DND-41 (cell line): Measurements from ENCODE around the gene GFY.

Experiments
- ATAC-seq: fragments of 200-7000 bp; cut with Tn5 transposase; 3 replicates; pipeline ENCODE4 v1.9.1; 2021; ENCODE audit warnings: low read depth; ENCODE audit not compliant: insufficient read depth
- DNase-seq: peaks from one replicate; pipeline ENCODE4 v3.0.0-alpha.2; 2020
- H2AFZ ChIP-seq: 2 replicates; pipeline ENCODE4 v1.6.0; 2012; ENCODE audit warnings: low read depth, low read length
- H3K27ac ChIP-seq: 2 replicates; pipeline ENCODE4 v1.5.1; 2012; ENCODE audit warnings: low read length, inconsistent platforms
- H3K27me3 ChIP-seq: fragments of 200-600 bp; sonication (generic); 2 replicates; pipeline ENCODE4 v1.6.0; 2012; ENCODE audit warnings: low read length, mild to moderate bottlenecking, inconsistent platforms; ENCODE audit not compliant: insufficient read depth, poor library complexity
- H3K36me3 ChIP-seq: 2 replicates; pipeline ENCODE4 v1.5.1; 2012; ENCODE audit warnings: low read length, inconsistent platforms; ENCODE audit not compliant: insufficient read depth
- H3K4me1 ChIP-seq: 2 replicates; pipeline ENCODE4 v1.5.1; 2012; ENCODE audit warnings: mild to moderate bottlenecking, low read length; ENCODE audit not compliant: insufficient read depth
- H3K4me2 ChIP-seq: 2 replicates; pipeline ENCODE4 v1.6.0; 2012; ENCODE audit warnings: mild to moderate bottlenecking, moderate library complexity, low read length, inconsistent platforms; ENCODE audit not compliant: insufficient read depth
- H3K4me3 ChIP-seq, 2 experiments: fragments of 200-600 bp in 1 of 2; shearing (Covaris generic) in 1 of 2; 2 replicates each; pipeline ENCODE4 v1.5.1; 2012 to 2016; ENCODE audit warnings: inconsistent platforms in 2 of 2, low read length in 2 of 2, mild to moderate bottlenecking in 2 of 2, low read depth in 1 of 2, moderate library complexity in 1 of 2
- H3K79me2 ChIP-seq: 2 replicates; pipeline ENCODE4 v1.6.0; 2012; ENCODE audit warnings: low read length, inconsistent platforms; ENCODE audit not compliant: insufficient read depth
- H3K9ac ChIP-seq: 2 replicates; pipeline ENCODE4 v1.6.0; 2012; ENCODE audit warnings: low read depth, mild to moderate bottlenecking, inconsistent platforms, low read length, moderate library complexity
- H3K9me3 ChIP-seq: 2 replicates; pipeline ENCODE4 v1.5.1; 2012; ENCODE audit warnings: low read length, moderate library complexity, mild to moderate bottlenecking, inconsistent platforms; ENCODE audit not compliant: insufficient read depth, severe bottlenecking
- H4K20me1 ChIP-seq: 2 replicates; pipeline ENCODE4 v1.6.0; 2012; ENCODE audit warnings: low read length; ENCODE audit not compliant: insufficient read depth
- EZH2 ChIP-seq: IDR thresholded peaks from 3 replicates; pipeline ENCODE4 v1.6.1; 2012; ENCODE audit warnings: borderline replicate concordance, low read depth, mild to moderate bottlenecking, moderate library complexity, low read length, inconsistent platforms; ENCODE audit not compliant: severe bottlenecking
- TF ChIP-seq, protein P1 (sequence below): IDR thresholded peaks from 2 replicates; pipeline ENCODE4 v1.5.1; 2012; ENCODE audit warnings: borderline replicate concordance, low read length, moderate library complexity, mild to moderate bottlenecking; ENCODE audit not compliant: poor library complexity, severe bottlenecking; ENCODE audit errors: extremely low read depth

Gene GFY

DNA sequence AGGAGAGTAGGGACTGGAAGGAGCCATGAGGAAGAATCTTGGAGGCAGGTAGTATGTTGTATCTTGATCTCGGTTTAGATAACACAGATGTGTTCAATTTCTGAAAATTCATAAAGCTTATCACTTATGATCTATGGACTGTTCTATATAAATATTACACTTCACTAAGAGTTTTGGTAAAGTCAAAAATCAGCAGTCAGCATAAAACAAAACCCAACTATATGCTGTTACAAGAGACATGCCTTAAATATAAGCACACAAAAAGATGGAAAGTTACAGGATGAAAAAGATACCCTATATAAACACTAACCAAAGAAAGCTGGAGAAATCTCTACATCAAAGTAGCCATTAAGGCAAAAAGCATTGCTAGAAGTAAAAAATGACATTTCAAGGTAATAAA, 41.6 kb upstream of the GFY start:
- Histone ChIP-seq H3K9ac (no peak overlapping the region), H3K79me2 (no peaks in the 10 kb centered on the region), H3K4me2 (no peak overlapping the region), H2AFZ (no peak overlapping the region), H3K27ac (no peak overlapping the region), H3K9me3 (no peaks in the 10 kb centered on the region), H3K4me1 (no peaks in the 10 kb centered on the region), H3K27me3 (no peaks in the 10 kb centered on the region), H3K4me3 (no peak overlapping the region), H4K20me1 (no peaks in the 10 kb centered on the region), H3K36me3 (no peaks in the 10 kb centered on the region)
- ATAC-seq (no peak), DNase-seq (no peak)
- TF ChIP-seq, protein P1, sequence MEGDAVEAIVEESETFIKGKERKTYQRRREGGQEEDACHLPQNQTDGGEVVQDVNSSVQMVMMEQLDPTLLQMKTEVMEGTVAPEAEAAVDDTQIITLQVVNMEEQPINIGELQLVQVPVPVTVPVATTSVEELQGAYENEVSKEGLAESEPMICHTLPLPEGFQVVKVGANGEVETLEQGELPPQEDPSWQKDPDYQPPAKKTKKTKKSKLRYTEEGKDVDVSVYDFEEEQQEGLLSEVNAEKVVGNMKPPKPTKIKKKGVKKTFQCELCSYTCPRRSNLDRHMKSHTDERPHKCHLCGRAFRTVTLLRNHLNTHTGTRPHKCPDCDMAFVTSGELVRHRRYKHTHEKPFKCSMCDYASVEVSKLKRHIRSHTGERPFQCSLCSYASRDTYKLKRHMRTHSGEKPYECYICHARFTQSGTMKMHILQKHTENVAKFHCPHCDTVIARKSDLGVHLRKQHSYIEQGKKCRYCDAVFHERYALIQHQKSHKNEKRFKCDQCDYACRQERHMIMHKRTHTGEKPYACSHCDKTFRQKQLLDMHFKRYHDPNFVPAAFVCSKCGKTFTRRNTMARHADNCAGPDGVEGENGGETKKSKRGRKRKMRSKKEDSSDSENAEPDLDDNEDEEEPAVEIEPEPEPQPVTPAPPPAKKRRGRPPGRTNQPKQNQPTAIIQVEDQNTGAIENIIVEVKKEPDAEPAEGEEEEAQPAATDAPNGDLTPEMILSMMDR = no peak
- no peak for TF ChIP-seq EZH2

DNA sequence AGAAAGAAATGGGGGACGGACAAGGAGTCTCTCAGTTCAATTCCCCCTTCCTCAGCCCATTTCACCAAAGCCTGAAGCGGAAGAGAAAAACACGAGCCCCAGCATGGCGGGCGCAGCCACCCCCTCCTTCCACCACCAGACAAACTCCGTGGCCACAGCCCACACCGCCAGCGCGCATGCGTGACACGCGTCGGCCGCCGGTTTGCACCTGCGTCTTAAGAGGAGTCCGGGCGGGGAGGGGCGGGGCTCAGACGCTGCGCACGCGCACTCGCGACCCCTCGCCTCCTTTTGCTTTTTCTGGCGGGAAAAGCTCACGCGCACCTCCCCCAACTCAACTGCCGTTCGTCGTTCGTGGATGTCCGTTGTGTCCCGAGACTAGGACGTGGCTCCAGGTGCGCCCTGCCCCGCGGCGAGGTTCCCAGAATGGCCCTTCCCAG, 37.2 kb upstream of the GFY start, which contains the start of gene KASH5:
Gene KASH5 (plus strand): TSS at position 314 of the 437 bp plus-strand sequence. CDS start 2,635 bp downstream, outside the sequence.
- Histone ChIP-seq H3K9ac (no peak within 1 kb of the TSS), H3K27ac (no peak within 1 kb of the TSS), H3K27me3 (no peaks in the 10 kb centered on the region), H2AFZ (no peak within 1 kb of the TSS), H3K79me2 (no peaks in the 10 kb centered on the region), H3K9me3 (no peaks in the 10 kb centered on the region), H3K4me3 (no peak within 1 kb of the TSS), H3K36me3 (no peaks in the 10 kb centered on the region), H3K4me1 (no peaks in the 10 kb centered on the region), H4K20me1 (no peaks in the 10 kb centered on the region), H3K4me2 (no peak within 1 kb of the TSS)
- TF ChIP-seq, protein P1 = no peak
- no peak for TF ChIP-seq EZH2
- no peak for ATAC-seq
- no peak for DNase-seq

DNA sequence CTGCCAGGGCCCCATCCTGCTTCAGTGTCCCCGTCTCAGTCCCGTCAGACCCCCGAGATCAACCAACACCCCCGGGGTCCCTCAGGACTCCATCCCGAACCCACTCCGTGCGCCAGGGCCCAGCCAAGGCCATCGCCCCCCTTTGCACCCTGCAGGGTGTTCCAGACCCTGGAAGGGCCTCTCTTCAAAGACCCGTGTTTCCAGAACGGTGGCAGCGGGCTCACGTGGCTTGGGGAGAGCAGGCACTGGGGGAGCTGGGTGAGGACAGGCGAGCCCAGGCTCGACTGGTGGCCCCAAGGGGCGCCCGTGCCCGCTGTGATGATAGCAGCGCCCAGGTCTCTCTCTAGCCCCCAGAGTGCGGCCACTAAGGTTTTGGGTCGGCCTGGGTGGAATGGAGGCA, 35.8 kb upstream of the GFY start:
- no peak for ATAC-seq
- Histone ChIP-seq H3K4me2 (no peak overlapping the region), H3K4me1 (no peaks in the 10 kb centered on the region), H3K79me2 (no peaks in the 10 kb centered on the region), H3K9me3 (no peaks in the 10 kb centered on the region), H4K20me1 (no peaks in the 10 kb centered on the region), H3K27ac (no peak overlapping the region), H3K9ac (no peak overlapping the region), H3K4me3 (no peak overlapping the region), H2AFZ (no peak overlapping the region), H3K36me3 (no peaks in the 10 kb centered on the region), H3K27me3 (no peaks in the 10 kb centered on the region)
- no peak for DNase-seq
- no peak for TF ChIP-seq EZH2
- TF ChIP-seq, protein P1 = no peak
